LNCAP (cell line): Measurements from ENCODE around the gene CDV3.

Experiments
- CTCF ChIP-seq: fragments of 450-650 bp; IDR thresholded peaks from 2 replicates; pipeline ENCODE4 v1.5.1; 2017; ENCODE audit warnings: mild to moderate bottlenecking

The CDV3 gene

GRCh38 chr3:133573629-133574194, at the start of gene CDV3:
Gene CDV3 (plus strand): TSS chr3:133573686. CDS start chr3:133574045, 359 bp downstream.
- TF ChIP-seq CTCF = no peak

GRCh38 chr3:133525435-133525834, 48.1 kb upstream of the CDV3 start:
- TF ChIP-seq CTCF = no peak

- TF ChIP-seq CTCF = no peak
Measured at GRCh38 chr3:133527081-133527715, 46.3 kb upstream of the CDV3 start.

GRCh38 chr3:133529809-133530208, 43.7 kb upstream of the CDV3 start:
- no peak for TF ChIP-seq CTCF

GRCh38 chr3:133531981-133532380, 41.5 kb upstream of the CDV3 start:
- no peak for TF ChIP-seq CTCF

- TF ChIP-seq CTCF = no peak
Measured at GRCh38 chr3:133532951-133533350, 40.5 kb upstream of the CDV3 start.

GRCh38 chr3:133535971-133536881, 37.3 kb upstream of the CDV3 start:
- no peak for TF ChIP-seq CTCF
